GM12878 (cell line): ENCODE results near the gene PI3. TPM values are rescaled to one million over a fixed set of nuclear protein-coding genes. Genes with fewer than 3 reads are reported as not detected.

Experiments used
- BCLAF1 ChIP-seq: fragments of 450-650 bp; IDR thresholded peaks from 2 replicates; pipeline ENCODE4 v1.6.1; 2017; ENCODE audit warnings: antibody characterized with exemption, mild to moderate bottlenecking, moderate library complexity
- BMI1 ChIP-seq: fragments of 450-650 bp; IDR thresholded peaks from 2 replicates; pipeline ENCODE4 v1.6.1; 2016; ENCODE audit warnings: mild to moderate bottlenecking, moderate library complexity, borderline replicate concordance
- ELK1 ChIP-seq: IDR thresholded peaks from 2 replicates; pipeline ENCODE4 v1.6.1; 2012; ENCODE audit warnings: low read depth, low read length, improper control_type of control experiment
- NR2C2 ChIP-seq: IDR thresholded peaks from 2 replicates; pipeline ENCODE4 v1.6.1; 2011; ENCODE audit warnings: borderline replicate concordance, low read depth; ENCODE audit not compliant: control insufficient read depth, insufficient read length
- SREBF2 ChIP-seq: IDR thresholded peaks from 2 replicates; pipeline ENCODE4 v1.6.1; 2012; ENCODE audit warnings: mild to moderate bottlenecking, low read length
- polyA plus RNA-seq, 11 experiments: library from polyadenylated mRNA; depleted of rRNA in 4 of 11; unstranded in 6 of 11; stranded (reverse) in 5 of 11; fragments of >200 nt; fragmentation: Nextera tagmentation in 4 of 11; fragmentation: Illumina TruSeq in 1 of 11; extraction: Ambion mirVana in 4 of 11; extraction: Trizol in 1 of 11; gene quantifications; 1 replicate in 1 of 11; 2 replicates in 10 of 11; pipeline versions ENCODE4 v1.2.1 to v1.2.3, GENCODE V29; 2011 to 2016; ENCODE audit warnings: inconsistent platforms in 2 of 11, missing spikeins in 2 of 11, low read depth in 1 of 11
- total RNA-seq, 4 experiments: library from RNA; depleted of rRNA in 3 of 4; stranded (reverse); fragments of >200 nt in 3 of 4; fragmentation: Illumina TruSeq in 1 of 4; extraction: Trizol in 1 of 4; gene quantifications; 2 replicates each; pipeline versions ENCODE4 v1.2.1 to v1.2.3, GENCODE V29; 2013 to 2021
- TF ChIP-seq, protein P1 (sequence below): fragments of 450-650 bp; IDR thresholded peaks from 2 replicates; pipeline ENCODE4 v1.6.1; 2018; ENCODE audit warnings: mild to moderate bottlenecking, low read depth, moderate library complexity; ENCODE audit not compliant: partially characterized antibody

The PI3 gene
- total and polyA plus RNA-seq, 10 of the 15 experiments (the other 5 are each of a cell fraction or from before 2014, with no cell fraction given) = not detected

DNA sequence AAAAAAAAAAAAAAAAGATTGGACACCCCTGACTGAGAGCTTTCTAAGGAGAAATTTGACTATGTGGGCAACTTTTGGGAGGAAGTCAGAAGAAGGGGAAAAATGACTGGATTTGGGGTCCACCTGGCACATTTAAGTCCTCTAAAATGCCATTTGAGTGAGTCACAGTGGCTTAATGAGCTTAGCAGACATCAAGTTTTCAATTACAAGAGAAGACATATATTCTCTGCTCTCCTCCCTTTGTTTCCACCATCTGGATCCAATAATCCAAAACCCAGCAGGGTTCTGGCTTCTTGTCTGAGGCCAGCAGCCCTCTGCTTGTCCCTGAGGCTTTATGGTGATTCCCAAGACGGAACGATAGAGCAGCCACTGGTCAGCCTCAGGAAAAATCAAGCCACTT is 6.9 kb downstream of the PI3 start (continued):
- TF ChIP-seq, protein P1, sequence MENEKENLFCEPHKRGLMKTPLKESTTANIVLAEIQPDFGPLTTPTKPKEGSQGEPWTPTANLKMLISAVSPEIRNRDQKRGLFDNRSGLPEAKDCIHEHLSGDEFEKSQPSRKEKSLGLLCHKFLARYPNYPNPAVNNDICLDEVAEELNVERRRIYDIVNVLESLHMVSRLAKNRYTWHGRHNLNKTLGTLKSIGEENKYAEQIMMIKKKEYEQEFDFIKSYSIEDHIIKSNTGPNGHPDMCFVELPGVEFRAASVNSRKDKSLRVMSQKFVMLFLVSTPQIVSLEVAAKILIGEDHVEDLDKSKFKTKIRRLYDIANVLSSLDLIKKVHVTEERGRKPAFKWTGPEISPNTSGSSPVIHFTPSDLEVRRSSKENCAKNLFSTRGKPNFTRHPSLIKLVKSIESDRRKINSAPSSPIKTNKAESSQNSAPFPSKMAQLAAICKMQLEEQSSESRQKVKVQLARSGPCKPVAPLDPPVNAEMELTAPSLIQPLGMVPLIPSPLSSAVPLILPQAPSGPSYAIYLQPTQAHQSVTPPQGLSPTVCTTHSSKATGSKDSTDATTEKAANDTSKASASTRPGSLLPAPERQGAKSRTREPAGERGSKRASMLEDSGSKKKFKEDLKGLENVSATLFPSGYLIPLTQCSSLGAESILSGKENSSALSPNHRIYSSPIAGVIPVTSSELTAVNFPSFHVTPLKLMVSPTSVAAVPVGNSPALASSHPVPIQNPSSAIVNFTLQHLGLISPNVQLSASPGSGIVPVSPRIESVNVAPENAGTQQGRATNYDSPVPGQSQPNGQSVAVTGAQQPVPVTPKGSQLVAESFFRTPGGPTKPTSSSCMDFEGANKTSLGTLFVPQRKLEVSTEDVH = no peak
- TF ChIP-seq ELK1 (no peak), BCLAF1 (no peak), SREBF2 (no peak), NR2C2 (no peak), BMI1 (no peak)
